Breast epithelium (tissue), 4 donors: Measurements from ENCODE around the gene CCDC9. TPM values are rescaled to one million over a fixed set of nuclear protein-coding genes. Genes with fewer than 3 reads are reported as not detected.

Experiments used
- DNase-seq, 2 donors: peaks; one replicate each; pipeline ENCODE4 v3.0.0-alpha.2; 2019; ENCODE audit warnings: low spot score in 2 of 2
- H3K27ac ChIP-seq, 2 donors: fragments of 200-600 bp; sonication (generic) in 1 of 2; one replicate each; pipeline ENCODE4 v1.5.1; 2016 to 2019; ENCODE audit warnings: mild to moderate bottlenecking in 1 of 2
- H3K27me3 ChIP-seq, 2 donors: fragments of 200-600 bp; sonication (generic) in 1 of 2; one replicate each; pipeline versions ENCODE4 v1.5.1 to v1.6.0; 2017 to 2019; ENCODE audit warnings: control low read depth in 1 of 2, mild to moderate bottlenecking in 1 of 2
- H3K36me3 ChIP-seq: fragments of 200-600 bp; one replicate; pipeline ENCODE4 v1.5.1; 2019
- H3K4me1 ChIP-seq, 2 donors: fragments of 200-600 bp; sonication (generic); one replicate each; pipeline ENCODE4 v1.5.1; 2016 to 2019; ENCODE audit warnings: control low read depth in 1 of 2
- H3K4me3 ChIP-seq, 3 donors: fragments of 200-600 bp; sonication (generic); 1 replicate in 2 of 3; 2 replicates in 1 of 3; pipeline ENCODE4 v1.5.1; 2016 to 2019; ENCODE audit warnings: mild to moderate bottlenecking in 3 of 3, moderate library complexity in 2 of 3
- H3K9me3 ChIP-seq, 2 donors: fragments of 200-600 bp; sonication (generic) in 1 of 2; one replicate each; pipeline ENCODE4 v1.5.1; 2016 to 2019; ENCODE audit warnings: control low read depth in 1 of 2
- POLR2A ChIP-seq: fragments of 450-650 bp; IDR thresholded peaks from one replicate; pipeline ENCODE4 v1.6.1; 2016; ENCODE audit warnings: antibody characterized with exemption, mild to moderate bottlenecking, moderate library complexity
- POLR2AphosphoS5 ChIP-seq, 3 donors: sonication (generic); formaldehyde crosslinking; IDR thresholded peaks; one replicate each; pipeline ENCODE4 v1.6.1; 2017; ENCODE audit warnings: antibody characterized with exemption in 3 of 3
- intact Hi-C: fragments of 100-400 bp; cut with DNase I; formaldehyde crosslinking; loops from one replicate; pipeline ENCODE4 v1.15.1; 2023; ENCODE audit warnings: low total_unique reads
- total RNA-seq, 3 donors: library from RNA; depleted of rRNA; stranded (reverse); fragments of >200 nt; gene quantifications; one replicate each; pipeline ENCODE4 v1.1.0, GENCODE V29; 2016
- TF ChIP-seq, protein P1 (sequence below), 3 donors: fragments of 450-650 bp; IDR thresholded peaks; one replicate each; pipeline ENCODE4 v1.5.1; 2016 to 2017; ENCODE audit warnings: antibody characterized with exemption in 3 of 3, mild to moderate bottlenecking in 3 of 3, moderate library complexity in 3 of 3

Gene CCDC9
- total RNA-seq, 3 donors from 2014 or later: 9.4 to 15.1 (median 14.8) TPM

DNA sequence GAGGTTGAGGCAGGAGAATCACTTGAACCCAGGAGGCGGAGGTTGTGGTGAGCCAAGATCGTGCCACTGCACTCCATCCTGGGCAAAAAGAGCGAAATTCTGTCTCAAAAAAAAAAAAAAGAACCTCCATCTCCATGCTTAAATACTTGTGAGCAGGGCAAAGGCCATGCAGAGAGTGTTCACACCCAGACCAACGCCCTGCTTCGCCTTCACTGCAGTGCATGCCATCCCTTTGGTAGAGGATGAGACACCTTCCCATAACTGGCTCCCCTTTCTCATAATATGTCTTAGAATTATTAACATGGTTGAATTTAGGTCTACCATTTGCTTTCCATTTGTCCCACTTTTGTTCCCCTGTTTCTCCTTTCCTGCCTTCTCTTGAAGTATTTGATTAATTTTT, 40.7 kb upstream of the CCDC9 start:
- no peaks in the 10 kb centered on the region for H3K4me1 ChIP-seq
- DNase-seq: no peak
- H3K4me3 ChIP-seq: no peak overlapping the region
- no peak overlapping the region for H3K27ac ChIP-seq
- H3K9me3 ChIP-seq: no peaks in the 10 kb centered on the region
- intact Hi-C loops: no loop called here
- TF ChIP-seq POLR2AphosphoS5 (IDR thresholded peaks at IDR 0.05) (no peak), POLR2A (no peak)
- TF ChIP-seq, protein P1, sequence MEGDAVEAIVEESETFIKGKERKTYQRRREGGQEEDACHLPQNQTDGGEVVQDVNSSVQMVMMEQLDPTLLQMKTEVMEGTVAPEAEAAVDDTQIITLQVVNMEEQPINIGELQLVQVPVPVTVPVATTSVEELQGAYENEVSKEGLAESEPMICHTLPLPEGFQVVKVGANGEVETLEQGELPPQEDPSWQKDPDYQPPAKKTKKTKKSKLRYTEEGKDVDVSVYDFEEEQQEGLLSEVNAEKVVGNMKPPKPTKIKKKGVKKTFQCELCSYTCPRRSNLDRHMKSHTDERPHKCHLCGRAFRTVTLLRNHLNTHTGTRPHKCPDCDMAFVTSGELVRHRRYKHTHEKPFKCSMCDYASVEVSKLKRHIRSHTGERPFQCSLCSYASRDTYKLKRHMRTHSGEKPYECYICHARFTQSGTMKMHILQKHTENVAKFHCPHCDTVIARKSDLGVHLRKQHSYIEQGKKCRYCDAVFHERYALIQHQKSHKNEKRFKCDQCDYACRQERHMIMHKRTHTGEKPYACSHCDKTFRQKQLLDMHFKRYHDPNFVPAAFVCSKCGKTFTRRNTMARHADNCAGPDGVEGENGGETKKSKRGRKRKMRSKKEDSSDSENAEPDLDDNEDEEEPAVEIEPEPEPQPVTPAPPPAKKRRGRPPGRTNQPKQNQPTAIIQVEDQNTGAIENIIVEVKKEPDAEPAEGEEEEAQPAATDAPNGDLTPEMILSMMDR (IDR thresholded peaks at IDR 0.05): no peak
- H3K36me3 ChIP-seq: no peaks in the 10 kb centered on the region
- H3K27me3 ChIP-seq: no peaks in the 10 kb centered on the region

DNA sequence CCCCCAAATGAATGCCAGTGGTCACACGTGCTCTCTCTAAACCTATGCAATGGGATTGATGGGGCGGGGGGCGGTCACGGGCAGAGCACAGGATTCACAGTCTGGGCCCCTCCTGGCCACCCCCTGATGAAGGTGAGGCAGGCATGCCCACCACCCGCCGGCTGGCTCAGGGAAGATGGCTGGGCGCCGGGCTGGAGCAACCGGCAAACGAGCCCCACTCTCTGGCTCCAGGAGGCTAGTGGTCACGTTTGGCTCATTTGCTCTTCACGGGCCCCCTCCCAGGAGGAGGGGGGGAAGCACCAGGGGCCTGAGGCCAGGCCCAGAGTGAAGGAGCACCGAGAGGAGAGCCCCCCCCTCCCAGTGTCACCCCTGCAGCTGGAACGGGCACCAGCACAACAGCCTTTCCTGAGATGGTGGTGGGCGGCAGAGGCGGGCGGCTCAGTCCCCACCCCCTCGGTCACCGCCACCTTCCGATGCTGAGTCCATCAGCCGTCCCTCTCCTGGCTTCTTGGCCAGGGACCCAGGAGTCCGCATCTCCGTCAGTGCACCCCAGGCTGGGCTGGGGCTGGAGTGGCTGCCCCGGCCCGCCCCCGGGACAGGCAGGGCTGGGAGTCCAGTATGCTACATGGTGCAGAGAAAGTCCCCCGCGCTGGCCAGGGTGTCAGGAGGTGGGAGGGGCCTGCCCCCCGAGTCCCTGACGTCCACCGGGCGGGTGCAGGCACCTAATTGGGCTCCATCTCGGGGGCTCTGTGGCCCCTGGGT, 35.1 kb upstream of the CCDC9 start:
- DNase-seq: no peak
- H3K27ac ChIP-seq: no peak overlapping the region
- H3K4me3 ChIP-seq: no peak overlapping the region
- no peaks in the 10 kb centered on the region for H3K27me3 ChIP-seq
- intact Hi-C loops: loop anchor here (5.0 kb wide), 1 partner anchor 534 kb away; no protein-coding TSS in a partner anchor
- no peak for TF ChIP-seq POLR2A
- TF ChIP-seq, protein P1 (IDR thresholded peaks at IDR 0.05): no peak
- no peak for TF ChIP-seq POLR2AphosphoS5 (IDR thresholded peaks at IDR 0.05)
- no peaks in the 10 kb centered on the region for H3K9me3 ChIP-seq
- H3K4me1 ChIP-seq: no peaks in the 10 kb centered on the region
- H3K36me3 ChIP-seq: no peaks in the 10 kb centered on the region

DNA sequence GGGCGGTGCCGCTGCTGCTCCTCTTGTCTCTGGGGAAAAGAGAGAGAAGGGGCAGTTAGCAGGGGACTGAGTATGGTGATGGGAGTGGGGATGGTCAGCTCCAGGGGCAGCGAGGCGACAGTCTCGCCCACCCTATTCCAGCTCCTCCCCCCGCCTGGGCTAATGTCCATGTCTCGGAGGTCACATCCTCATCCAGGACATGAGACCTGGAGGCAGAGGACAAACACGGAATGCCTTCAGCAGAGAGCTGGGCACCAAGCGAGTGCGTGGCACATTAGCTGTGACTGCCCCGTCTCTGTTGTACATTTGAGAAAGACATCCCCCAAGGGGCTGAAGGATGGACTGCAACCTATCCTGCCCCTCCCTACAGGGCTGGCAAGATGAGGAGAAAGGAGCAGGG, 34.4 kb upstream of the CCDC9 start:
- no peak for DNase-seq
- H3K36me3 ChIP-seq: no peaks in the 10 kb centered on the region
- intact Hi-C loops: loop anchor here (5.0 kb wide), 1 partner anchor 535 kb away; no protein-coding TSS in a partner anchor
- no peak overlapping the region for H3K4me3 ChIP-seq
- no peaks in the 10 kb centered on the region for H3K27me3 ChIP-seq
- H3K27ac ChIP-seq: no peak overlapping the region
- TF ChIP-seq, protein P1 (IDR thresholded peaks at IDR 0.05): no peak
- TF ChIP-seq POLR2AphosphoS5 (IDR thresholded peaks at IDR 0.05) (no peak), POLR2A (no peak)
- H3K9me3 ChIP-seq: no peaks in the 10 kb centered on the region
- H3K4me1 ChIP-seq: peaks cover 0 to 3% of the 10 kb centered on the region in 2 donors

DNA sequence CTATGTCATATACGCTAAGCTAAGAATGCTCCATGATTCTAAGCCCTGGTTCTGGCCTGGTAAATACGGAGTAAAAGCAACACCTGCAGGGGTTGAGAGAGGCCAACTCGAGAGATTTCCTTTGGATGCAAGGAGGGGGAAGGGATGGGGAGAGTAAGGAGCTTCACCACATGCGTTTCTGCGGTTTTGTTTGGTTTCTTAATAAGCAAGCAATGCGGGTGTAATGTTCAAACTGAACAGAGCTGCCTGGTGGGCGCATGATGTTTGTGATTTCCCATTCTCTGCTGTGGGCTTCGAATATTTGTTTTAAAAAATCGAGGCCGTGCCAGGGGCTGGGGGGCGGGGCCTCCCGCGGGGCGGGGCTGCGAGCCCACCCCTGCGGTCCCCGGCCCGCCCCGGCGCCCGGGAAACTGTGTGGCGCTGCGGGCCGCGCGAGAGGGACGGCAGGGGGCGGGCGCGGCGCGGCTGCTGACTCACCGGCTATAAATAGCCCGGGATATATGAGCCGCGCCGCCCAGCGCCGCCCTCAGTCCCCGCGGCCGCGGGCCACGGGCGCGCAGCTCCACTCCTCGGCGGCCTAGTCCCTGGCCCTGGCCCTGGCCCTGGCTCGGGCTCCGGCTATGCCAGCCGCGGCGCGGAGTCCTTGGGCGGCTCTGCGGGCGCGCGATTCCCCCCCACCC, 30.4 kb upstream of the CCDC9 start:
- intact Hi-C loops: no loop called here
- Histone ChIP-seq H3K36me3 (no peaks in the 10 kb centered on the region), H3K9me3 (no peaks in the 10 kb centered on the region), H3K27ac (peak overlapping the region; percentile 99 to 100), H3K4me1 (peaks cover 3 to 7% of the 10 kb centered on the region in 2 donors), H3K27me3 (no peaks in the 10 kb centered on the region), H3K4me3 (peak overlapping the region; percentile 97 to 99 (median 98))
- DNase-seq: peak; percentile 86 to 94
- TF ChIP-seq, protein P1 (IDR thresholded peaks at IDR 0.05): peak in 2 of 3 donors; percentile 16 to 66
- TF ChIP-seq POLR2AphosphoS5 (IDR thresholded peaks at IDR 0.05) (peak; percentile 99), POLR2A (peak; percentile 84)
